RPMI8226 (cell line): ENCODE measurements around the gene SLC1A7.

Experiments used
- DNase-seq: peaks from one replicate; pipeline ENCODE4 v3.0.0-alpha.2; 2015

The SLC1A7 gene

DNA sequence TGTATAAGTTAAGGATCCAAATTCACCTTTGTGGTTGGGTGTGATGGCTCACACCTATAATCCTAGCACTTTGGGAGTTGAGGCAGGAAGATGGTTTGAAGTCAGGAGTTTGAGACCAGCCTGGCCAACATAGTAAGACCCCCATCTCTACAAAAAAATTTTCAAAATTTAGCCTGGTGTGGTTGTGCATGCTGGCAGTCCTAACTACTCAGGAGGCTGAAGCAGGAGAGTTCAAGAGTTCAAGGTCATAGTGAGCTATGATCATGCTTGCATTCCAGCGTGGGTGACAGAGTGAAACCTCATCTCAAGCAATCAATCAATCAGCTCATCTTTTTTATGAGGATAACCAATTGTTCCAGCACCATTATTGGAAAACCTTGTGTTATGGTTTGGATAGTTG is 16.5 kb upstream of the SLC1A7 start:
- DNase-seq, result no peak

DNA sequence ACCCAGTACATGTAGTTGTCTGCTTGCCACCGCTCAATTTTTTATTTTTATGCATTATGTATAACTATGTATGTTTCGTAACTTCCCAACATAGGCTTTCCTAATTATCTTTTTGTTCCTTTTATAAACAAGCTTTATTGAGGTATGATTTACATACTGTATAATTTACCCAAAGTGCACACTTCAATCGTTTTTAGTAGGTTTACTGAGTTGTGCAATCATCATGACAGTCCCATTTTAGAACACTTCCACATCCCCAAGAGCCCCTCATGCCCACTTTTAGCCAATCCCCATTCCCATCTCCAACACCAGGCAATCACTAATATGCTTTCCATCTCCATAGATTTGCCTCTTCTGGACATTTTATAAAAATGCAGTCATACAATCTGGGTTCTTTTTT is 14.3 kb upstream of the SLC1A7 start:
- no peak for DNase-seq

DNA sequence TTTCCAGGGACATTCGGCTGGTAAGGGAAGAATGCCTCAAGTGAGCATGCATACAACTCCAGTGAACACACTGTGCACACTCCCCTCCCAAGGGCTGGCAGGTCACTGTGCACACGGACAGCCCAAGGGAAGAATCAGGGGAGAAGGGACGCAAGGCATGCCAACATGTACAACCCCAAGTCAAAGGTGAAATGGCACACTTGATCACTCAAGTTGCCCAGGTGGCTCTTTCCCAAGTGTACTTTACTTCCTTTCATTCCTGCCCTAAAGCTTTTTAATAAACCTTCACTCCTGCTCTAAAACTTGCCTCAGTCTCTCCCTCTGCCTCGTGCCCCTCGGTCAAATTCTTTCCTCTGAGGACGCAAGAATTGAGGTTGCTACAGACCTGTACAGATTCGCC is 13.5 kb upstream of the SLC1A7 start:
- DNase-seq, result no peak

DNA sequence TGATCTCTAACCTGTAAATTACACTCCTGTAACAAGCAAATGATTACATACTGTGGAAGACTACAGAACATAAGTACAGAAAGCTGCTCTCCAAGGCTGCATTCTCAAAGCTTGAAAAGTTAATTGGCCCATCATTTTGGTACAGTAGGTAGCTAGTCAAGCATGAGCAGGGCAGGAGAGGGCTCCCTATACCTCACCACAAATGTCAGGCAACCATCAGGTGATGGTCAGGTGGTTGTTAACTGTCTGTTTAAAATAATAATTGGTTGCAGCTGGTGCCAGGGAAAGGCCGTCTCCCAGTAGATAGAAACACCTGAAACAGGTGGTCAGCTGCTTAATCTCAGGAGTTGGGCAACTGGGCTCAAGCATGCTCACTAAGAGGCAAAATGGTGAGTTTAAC is 13.1 kb upstream of the SLC1A7 start:
- DNase-seq, result no peak

- DNase-seq, result no peak
Measured at GRCh38 chr1:53154859-53155438, 12.5 kb upstream of the SLC1A7 start.

GRCh38 chr1:53153752-53154151 is 11.3 kb upstream of the SLC1A7 start:
- no peak for DNase-seq

DNA sequence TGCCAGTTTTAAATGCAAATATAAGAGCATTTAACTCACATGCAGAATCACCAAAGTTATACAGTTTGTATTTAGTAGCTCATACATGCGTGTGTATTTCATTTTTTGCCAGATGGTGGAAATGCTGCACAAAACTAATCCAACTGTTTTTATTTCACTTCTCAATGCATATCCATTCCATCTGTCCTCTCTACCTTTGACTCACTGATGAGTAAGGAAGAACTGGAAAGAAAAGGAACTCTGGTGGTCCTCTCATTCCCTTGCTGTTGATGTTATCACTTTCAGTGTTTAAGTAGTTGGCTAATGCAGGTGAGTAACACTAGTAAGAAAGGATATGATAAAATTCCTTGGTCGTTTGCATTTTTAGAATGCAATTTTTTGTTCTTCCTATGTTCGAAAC is 5.7 kb upstream of the SLC1A7 start:
- no peak for DNase-seq

DNA sequence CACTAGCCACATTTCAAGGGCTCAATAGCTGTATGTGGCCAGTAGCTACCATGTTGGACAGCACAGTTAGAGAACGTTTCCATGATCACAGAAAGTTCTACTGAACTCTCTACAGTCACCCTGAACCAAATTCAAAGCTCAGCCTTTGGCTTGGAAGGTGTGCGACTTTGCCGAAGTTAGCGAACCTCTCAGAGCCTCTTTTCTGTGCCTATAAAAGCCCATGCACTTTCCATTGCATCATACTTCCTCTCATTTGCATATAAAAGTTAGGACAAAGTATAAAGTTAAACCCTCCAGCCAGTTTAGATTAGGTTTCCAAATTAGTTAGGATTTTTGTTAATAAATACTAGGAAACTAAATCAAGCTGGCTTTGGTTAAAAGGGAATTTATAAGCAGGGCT is 4.7 kb upstream of the SLC1A7 start:
- no peak for DNase-seq

DNA sequence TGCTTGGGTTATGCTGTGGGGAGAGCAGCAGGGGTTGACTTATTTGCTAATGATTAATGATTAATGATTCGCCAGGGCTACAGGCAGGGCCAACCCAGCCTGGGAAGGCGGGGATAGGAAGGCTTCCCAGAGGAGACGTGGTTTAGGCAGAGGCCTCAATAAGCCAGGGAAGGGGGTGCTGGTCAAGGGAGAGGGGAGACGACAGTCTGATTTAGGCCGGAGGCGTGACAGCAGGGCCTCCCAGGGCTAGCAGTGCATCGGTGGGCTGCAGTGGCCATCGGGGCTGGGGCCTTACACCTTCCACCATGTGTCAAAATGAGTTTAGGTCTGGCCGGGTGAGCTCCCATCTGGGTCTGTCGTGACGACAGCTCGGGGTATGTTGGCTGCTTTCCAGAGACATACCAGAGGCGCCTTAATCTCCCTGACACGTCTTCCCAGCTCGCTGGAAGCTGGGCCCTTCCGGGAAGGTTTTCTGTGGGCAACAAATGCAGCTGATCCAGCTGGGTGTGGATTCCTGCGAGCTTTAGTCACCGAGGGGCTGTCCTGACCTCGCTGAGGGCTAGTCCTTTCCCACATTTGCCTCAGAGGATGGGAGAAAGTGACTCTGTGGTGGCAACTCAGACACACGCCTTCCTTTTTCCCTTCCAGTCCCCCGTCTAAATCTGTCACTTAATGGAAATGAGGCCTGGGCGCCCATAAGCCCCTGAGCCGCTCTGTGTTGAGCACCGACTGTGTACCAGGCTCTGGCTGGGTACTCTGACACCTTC is 3.7 kb upstream of the SLC1A7 start:
- no peak for DNase-seq

- no peak for DNase-seq
Measured at GRCh38 chr1:53145619-53145941, 3.1 kb upstream of the SLC1A7 start.

DNA sequence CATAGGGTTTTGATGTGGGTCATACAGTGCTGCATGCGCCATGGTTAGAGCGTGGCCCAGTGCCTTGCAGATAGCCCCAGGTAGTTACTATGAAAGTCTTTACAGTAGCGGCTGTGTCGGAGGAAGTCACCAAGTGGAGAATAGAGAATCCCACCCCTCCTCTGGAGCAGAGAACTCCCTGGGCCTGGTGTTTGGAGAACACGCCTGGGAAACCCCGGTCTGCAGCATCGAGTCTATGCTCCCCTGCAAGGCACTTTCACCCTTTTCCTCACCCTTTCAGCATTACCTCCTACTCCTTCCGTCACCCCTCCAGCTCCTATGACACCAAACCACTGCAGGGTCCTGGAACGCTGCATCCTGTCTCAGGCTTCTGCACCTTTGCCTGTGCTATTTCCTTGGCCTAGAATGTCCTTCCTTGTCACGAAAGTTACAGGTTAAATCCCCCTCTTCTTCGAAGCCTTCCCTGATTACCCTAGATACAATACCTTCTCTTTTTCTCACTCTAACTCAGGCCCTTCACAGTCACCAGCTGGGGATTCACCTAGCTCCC is 2.7 kb upstream of the SLC1A7 start:
- no peak for DNase-seq

DNA sequence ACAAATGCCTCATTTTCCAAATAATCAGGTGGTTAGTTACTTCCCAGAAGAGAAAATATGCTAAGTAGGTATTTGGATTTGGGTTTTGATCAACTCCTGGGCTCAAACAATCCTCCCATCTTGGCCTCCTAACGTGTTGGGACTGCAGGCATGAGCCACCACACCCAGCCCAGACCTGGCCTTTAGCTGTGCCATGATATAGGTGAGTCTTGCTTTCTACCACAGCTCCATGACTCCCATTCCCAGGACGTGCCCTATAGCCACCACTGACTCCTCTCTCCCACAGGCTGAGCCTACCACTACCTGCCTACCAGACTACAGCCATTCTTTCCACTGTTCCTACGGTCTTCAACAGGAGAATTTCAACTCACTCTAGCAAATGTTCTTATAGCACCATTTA is 1.8 kb upstream of the SLC1A7 start:
- DNase-seq, result no peak

DNA sequence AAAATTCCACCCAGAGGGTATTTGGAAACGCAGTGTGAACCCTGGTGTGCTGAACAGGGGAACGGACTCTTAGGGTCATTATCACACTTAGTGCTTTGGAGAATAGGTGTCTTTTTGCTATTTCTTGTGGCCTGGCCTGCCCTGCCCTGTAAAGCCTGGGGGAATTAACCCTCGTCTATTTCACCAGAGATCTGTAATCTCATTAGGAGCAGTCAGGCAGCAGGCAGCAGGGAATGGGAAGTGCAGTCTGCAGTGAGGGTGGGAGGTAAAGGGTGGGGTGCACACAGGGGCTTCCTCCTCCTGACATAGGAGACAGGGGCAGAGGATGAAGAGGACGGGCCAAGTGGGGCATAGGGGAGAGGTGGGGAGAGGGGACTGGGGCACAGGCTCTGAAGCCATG is 1.1 kb upstream of the SLC1A7 start:
- DNase-seq, result no peak

DNA sequence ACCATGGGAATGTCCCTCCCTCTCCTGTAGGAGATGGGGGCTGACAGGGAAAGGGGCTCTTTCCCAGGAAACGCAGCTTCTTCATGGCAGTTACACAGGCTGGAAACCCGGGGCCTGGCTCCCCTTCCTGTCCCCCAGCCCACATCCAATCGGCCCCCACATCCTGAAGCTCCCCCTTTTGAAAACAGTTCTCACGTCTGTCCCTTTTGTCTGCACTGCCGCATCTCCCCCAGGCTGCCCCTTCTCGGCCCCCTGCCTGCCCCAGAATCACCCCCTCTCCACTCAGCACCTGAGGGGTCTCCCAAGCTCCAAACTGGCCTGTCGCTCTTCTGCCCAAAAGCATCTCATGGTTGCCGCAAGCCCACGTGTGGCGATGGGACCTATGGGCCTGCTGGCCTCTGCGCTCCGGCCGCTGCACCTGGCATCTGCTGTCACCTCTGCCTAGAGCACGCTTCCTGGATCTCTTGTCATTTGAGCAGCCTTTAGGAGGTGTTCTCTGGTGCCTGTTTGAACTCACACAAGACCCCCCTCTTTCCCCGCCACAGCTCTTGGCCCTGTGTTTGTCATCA is 867 bp downstream of the SLC1A7 start:
- DNase-seq, result no peak

- no peak for DNase-seq
Measured at GRCh38 chr1:53140451-53140850, 2.0 kb downstream of the SLC1A7 start.

DNA sequence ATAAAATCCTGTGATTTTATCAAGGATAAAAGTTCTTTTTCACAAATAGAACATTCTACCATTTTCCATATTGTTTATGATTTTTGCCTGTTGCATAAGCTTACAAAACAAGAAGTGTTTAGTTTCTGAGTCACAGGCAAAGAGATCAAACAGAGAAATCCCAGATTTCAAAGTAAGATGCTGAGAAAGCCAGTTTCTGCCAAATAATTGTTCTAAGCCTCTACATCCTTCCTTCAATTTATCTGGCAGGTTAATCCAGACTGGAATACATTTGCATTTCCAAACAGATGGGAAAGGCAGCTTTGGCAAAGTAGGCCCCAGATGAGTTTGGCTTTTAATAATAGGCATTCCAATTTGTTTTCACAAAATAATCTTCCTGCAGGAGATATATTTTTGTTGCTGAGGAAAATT is 2.5 kb downstream of the SLC1A7 start:
- DNase-seq, result no peak

DNA sequence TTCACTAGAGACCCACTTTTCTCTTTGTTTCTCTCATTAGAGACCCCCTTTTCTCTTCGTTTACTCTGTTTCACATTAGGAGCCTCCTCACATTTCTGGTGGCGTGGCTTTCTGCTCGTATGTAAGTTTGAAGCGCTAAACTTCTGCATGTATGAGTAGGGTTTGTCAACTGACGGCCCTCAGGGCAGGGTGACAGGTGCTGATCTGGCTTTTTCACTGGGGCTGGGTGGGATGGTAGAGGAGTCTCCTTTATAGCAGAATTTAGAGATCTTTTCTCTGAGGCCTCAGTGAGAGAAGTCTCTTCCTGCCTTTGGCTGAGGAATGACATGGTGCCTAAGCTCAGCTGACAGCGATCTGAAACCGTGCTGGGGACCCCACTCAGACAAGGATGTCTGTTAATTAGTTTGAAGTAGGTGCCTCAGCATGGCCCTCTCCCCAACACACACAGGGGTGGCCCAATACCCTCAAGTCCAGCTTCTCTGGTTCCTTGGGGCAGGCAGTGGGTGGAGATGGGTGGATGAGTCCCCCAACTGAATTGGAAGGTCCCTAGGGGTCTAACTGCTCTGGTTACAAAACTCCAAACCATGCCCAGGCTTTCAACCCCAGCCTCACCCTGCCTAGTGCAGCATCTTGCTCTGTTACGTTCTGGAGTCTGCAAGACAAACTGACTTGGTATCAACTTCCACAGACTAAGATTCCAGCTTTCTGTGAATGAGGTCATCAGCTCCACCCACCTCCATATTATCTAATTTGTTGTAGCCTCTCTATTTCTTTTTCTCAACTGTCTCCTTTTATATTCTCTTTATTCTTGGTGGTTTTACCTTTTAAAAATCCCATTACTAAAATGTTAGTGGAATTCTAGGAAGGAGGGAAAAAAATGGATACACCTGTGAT is 3.2 kb downstream of the SLC1A7 start:
- DNase-seq, result no peak

GRCh38 chr1:53137729-53138128 is 4.7 kb downstream of the SLC1A7 start:
- peak; percentile 46 for DNase-seq

- no peak for DNase-seq
Measured at GRCh38 chr1:53135735-53136114, 6.7 kb downstream of the SLC1A7 start.

GRCh38 chr1:53134961-53135734 is 7.3 kb downstream of the SLC1A7 start:
- no peak for DNase-seq

GRCh38 chr1:53134042-53134485 is 8.4 kb downstream of the SLC1A7 start:
- DNase-seq, result no peak

DNA sequence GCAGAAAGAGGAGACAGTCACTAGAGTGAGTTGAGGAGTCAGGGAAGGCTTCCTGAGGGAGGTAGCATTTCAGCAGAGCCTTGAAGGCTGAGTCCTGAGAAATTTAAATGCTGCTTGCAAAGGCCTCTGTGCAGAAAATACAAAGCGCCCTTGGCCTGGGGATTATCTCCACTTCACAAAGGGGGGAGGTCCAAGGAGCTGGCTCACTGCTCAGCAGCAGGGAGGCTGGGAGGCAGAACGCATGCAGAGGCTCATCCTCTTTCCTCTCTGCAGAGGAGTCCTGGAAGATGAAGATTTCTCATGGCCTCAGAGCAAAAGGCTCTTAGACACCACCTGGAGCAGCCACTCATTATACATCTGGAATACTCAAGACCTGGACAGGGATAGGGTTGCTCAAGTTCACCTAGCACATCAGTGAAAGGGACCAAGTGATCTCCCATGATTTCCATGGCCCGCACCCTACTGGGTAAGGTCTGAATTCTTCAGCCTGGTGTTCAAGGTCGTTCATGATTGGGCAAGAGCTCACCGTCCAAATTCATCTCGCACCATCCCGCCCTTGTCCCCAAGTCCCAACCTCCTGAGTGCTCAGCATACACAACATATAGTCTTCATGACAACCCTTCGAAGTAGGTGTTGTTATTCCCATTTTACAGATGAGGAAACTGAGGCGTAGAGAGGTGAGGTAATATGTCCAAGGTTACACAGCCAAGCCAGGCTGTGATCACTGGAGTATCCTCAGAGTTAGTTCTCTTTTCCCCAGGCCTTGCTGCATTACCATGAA is 9.0 kb downstream of the SLC1A7 start:
- DNase-seq, result no peak
